ENCODE results near the gene CDCA5. TPM values are rescaled to one million over a fixed set of nuclear protein-coding genes. Genes with fewer than 3 reads are reported as not detected.
A peak's percentile ranks its signal among the peaks of the same experiment; 100 is the strongest.

CDCA5 gene
- polyA plus RNA-seq, 2 of the 4 experiments (the other 2 are of a cell fraction) = 30.9 to 46.0 TPM

DNA sequence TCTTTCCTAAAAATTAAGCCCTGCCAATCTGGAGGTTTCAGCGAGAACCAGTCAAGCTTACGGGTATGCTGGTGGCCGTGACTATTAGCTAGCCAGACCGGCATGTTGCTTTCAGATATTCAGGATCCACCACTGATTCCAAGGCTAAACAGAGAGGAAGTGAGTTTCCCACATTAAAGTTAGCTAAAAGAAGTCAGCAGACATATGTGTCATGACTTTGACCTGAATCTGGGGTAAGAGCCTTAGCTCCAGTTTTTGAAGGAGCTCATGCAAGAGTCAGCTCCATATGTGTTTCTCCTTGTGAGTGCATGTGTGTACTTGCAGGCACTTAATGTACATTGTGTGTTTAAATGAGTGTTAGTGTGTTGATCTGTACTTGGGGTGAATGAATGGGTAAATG, 1.6 kb upstream of the CDCA5 start (continued):
- no peak for TF ChIP-seq ZFP36 (IDR thresholded peaks at IDR 0.05; ENCODE audit: borderline replicate concordance, partially characterized antibody)

DNA sequence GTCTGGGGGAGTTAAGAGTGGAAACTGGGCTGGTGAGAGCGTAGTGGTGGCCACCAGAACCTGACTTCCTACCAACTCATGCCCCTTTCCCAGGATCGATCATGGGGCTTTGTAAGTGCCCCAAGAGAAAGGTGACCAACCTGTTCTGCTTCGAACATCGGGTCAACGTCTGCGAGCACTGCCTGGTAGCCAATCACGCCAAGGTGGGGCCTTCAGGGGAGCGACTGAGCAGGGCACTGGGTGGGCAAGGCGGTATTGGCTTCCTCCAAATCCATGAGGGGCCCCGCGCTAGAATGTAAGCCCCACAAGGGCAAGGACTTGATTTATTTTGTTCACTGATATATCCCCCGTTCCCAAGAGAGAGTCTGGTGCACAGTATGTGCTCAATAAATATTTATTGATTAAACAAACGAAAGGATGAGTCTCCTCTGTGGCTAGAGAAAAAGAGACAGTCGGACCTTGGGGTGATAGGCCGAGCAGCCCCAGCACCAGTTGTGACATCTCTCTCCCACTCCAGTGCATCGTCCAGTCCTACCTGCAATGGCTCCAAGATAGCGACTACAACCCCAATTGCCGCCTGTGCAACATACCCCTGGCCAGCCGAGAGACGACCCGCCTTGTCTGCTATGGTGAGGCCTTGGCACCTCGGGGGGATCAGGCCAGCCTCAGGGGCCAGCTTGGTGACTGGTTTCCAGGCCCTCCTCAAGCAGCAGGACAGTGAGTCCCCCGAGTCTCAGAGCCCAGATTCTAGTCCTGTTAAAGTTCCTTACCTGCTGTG, 947 bp upstream of the CDCA5 start:
- POLR2A ChIA-PET = no interaction called here
- Histone ChIP-seq H3K4me1 (peaks cover 26% of the 10 kb centered on the region), H3K27ac (peak overlapping the region; percentile 85 to 90), H3K4me3 (peak overlapping the region; percentile 82), H3K9me3 (no peaks in the 10 kb centered on the region), H3K4me2 (peak overlapping the region; percentile 97)
- TF ChIP-seq JUNB (IDR thresholded peaks at IDR 0.05) (no peak), RNF2 (IDR thresholded peaks at IDR 0.05; ENCODE audit: borderline replicate concordance, low read depth) (no peak), MYC (IDR thresholded peaks at IDR 0.05; ENCODE audit: borderline replicate concordance, low read length) (no peak), KDM1A (IDR thresholded peaks at IDR 0.05; ENCODE audit: low read depth) (no peak), HOXB13 (CRISPR knock-in tag; IDR thresholded peaks at IDR 0.05; ENCODE audit: low read depth) (no peak), RARB (CRISPR knock-in tag; IDR thresholded peaks at IDR 0.05) (no peak), HOXB5 (CRISPR knock-in tag; IDR thresholded peaks at IDR 0.05) (no peak), ZSCAN20 (CRISPR knock-in tag; IDR thresholded peaks at IDR 0.05) (no peak)
- ATAC-seq (peak; percentile 35; a peak in 5 of 6 replicates), FAIRE-seq (no peak), DNase-seq (ENCODE audit: low read depth in 1 of 2, low spot score in 1 of 2) (no peak)
- 40% methylated on average over 19 of the region's 23 CpGs for WGBS (ENCODE audit: missing lambda C conversion rate)
- CTCF ChIA-PET = interaction anchor here (0.7 to 2.4 kb wide), 6 partner anchors 10 to 72 kb away, joined by 3 to 9 read pairs (median 6); partner anchors contain the start of genes ARL2, VPS51 and ZNHIT2

DNA sequence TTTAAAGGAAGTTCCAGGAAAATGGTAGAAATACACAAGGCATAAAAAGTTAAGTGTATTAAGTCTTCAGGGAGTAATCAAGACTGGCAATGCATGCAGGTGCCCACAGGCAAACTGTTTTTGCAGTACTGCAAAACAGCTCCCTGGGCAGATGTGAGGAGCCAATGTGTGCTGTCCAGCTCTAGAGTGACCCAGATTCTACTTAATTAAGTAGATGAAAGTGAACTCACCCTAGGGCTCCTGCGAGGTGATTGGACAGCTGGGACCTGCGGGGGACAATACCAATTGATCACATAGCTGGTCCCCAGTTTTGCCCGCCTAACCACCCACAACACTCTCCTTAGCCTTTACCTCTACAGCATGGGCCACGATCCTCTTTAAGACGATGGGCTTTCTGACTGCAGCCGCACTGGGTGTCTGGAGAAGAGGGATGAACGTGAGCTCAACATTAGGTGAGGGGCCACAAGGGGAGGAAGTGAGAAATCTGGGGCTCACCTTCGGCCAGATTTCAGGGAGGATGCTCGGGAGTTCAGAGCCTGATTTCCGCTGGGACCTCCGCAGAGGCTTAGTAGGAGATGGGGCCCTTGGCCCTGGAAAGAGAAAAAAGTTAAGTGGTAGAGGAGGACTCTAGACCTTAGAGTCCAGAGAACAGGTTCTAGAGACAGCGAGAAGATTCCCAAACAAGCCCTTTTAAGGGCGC, 556 bp downstream of the CDCA5 start:
- Histone ChIP-seq H3K27ac (peak overlapping the region; percentile 85 to 90), H3K4me3 (peak overlapping the region; percentile 82), H3K9me3 (no peaks in the 10 kb centered on the region), H3K4me1 (peaks cover 32% of the 10 kb centered on the region), H3K4me2 (peak overlapping the region; percentile 89)
- TF ChIP-seq HMGXB4 (CRISPR knock-in tag; IDR thresholded peaks at IDR 0.05; ENCODE audit: borderline replicate concordance) = no peak
- no peak for TF ChIP-seq RARB (CRISPR knock-in tag; IDR thresholded peaks at IDR 0.05)
- TF ChIP-seq BCL3 (IDR thresholded peaks at IDR 0.05) = no peak
- no peak for TF ChIP-seq ESRRA (IDR thresholded peaks at IDR 0.05; ENCODE audit: borderline replicate concordance, low read length)
- no peak for TF ChIP-seq HDAC2 (IDR thresholded peaks at IDR 0.05)
- no peak for TF ChIP-seq NFE2L2 (conservative IDR thresholded peaks at IDR 0.05; ENCODE audit: low read length)
- no peak for TF ChIP-seq EP300 (IDR thresholded peaks at IDR 0.05)
- TF ChIP-seq PBX3 (IDR thresholded peaks at IDR 0.05) = no peak
- no peak for TF ChIP-seq FOSB (CRISPR knock-in tag; IDR thresholded peaks at IDR 0.05)
- TF ChIP-seq HOXB5 (CRISPR knock-in tag; IDR thresholded peaks at IDR 0.05) = no peak
- TF ChIP-seq BHLHE40 (IDR thresholded peaks at IDR 0.05; ENCODE audit: low read depth, low read length) = no peak
- no peak for TF ChIP-seq KDM5A (IDR thresholded peaks at IDR 0.05)
- no peak for TF ChIP-seq POLR2AphosphoS2 (conservative IDR thresholded peaks at IDR 0.05; ENCODE audit: low read length)
- TF ChIP-seq, protein P1, sequence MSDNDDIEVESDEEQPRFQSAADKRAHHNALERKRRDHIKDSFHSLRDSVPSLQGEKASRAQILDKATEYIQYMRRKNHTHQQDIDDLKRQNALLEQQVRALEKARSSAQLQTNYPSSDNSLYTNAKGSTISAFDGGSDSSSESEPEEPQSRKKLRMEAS (IDR thresholded peaks at IDR 0.05) = no peak
- no peak for TF ChIP-seq HOXA7 (CRISPR knock-in tag; IDR thresholded peaks at IDR 0.05)
- no peak for TF ChIP-seq TP53 (CRISPR knock-in tag; IDR thresholded peaks at IDR 0.05)
- TF ChIP-seq EHMT2 (IDR thresholded peaks at IDR 0.05; ENCODE audit: low read depth) = no peak
- TF ChIP-seq PHF8 (IDR thresholded peaks at IDR 0.05; ENCODE audit: borderline replicate concordance, low read depth) = no peak
- TF ChIP-seq MAFK (IDR thresholded peaks at IDR 0.05; ENCODE audit: partially characterized antibody) = no peak
- CTCF ChIA-PET = interaction anchor here (0.7 to 2.8 kb wide), 9 partner anchors 11 to 88 kb away, joined by 3 to 12 read pairs (median 4); partner anchors contain the start of genes ARL2, TM7SF2 and ZNHIT2
- 2% methylated on average over 13 of the region's 13 CpGs for WGBS (ENCODE audit: missing lambda C conversion rate)
- POLR2A ChIA-PET = no interaction called here
- DNase-seq (ENCODE audit: low read depth in 1 of 2, low spot score in 1 of 2) (no peak), ATAC-seq (peak; percentile 4 to 12; a peak in 3 of 6 replicates), FAIRE-seq (no peak)
